VCaP (cell line): Measurements from ENCODE around the gene ZNF488.

Experiments
- H3K27ac ChIP-seq: fragments of 450-650 bp; 2 replicates; pipeline ENCODE4 v1.5.1; 2017
- CTCF ChIP-seq: fragments of 450-650 bp; conservative IDR thresholded peaks from 2 replicates; pipeline ENCODE4 v1.5.1; 2017; ENCODE audit warnings: mild to moderate bottlenecking, moderate library complexity

The ZNF488 gene

GRCh38 chr10:47334466-47335295, 49.4 kb downstream of the ZNF488 start:
- no peak for TF ChIP-seq CTCF
- H3K27ac ChIP-seq: no peak overlapping the region

- no peak for TF ChIP-seq CTCF
These were observed 50.6 kb downstream of the ZNF488 start for GRCh38 chr10:47333532-47333931.

GRCh38 chr10:47332946-47333345, 51.1 kb downstream of the ZNF488 start:
- H3K27ac ChIP-seq: no peak overlapping the region
- no peak for TF ChIP-seq CTCF

More at GRCh38 chr10:47333532-47333931, 50.6 kb downstream of the ZNF488 start:
- no peak overlapping the region for H3K27ac ChIP-seq

- TF ChIP-seq CTCF: no peak
- H3K27ac ChIP-seq: no peak overlapping the region
These were observed 51.7 kb downstream of the ZNF488 start for GRCh38 chr10:47332371-47332770.

GRCh38 chr10:47331954-47332353, 52.1 kb downstream of the ZNF488 start:
- TF ChIP-seq CTCF: no peak
- no peak overlapping the region for H3K27ac ChIP-seq

GRCh38 chr10:47331491-47331890, 52.6 kb downstream of the ZNF488 start:
- TF ChIP-seq CTCF: no peak
- H3K27ac ChIP-seq: no peak overlapping the region

GRCh38 chr10:47330804-47331203, 53.3 kb downstream of the ZNF488 start:
- no peak overlapping the region for H3K27ac ChIP-seq
- no peak for TF ChIP-seq CTCF
